Left ventricle myocardium inferior (tissue), 1 donor: ENCODE data around the gene MYO16. TPM values are rescaled to one million over a fixed set of nuclear protein-coding genes. Genes with fewer than 3 reads are reported as not detected.

Source experiments
- DNase-seq: peaks from one replicate; pipeline ENCODE4 v3.0.0-alpha.2; 2020
- H3K27ac ChIP-seq: fragments of 200-600 bp; replicated peaks from 2 replicates; pipeline ENCODE4 v1.8.0; 2021
- H3K27me3 ChIP-seq: fragments of 200-600 bp; 2 replicates; pipeline ENCODE4 v1.8.0; 2021; ENCODE audit warnings: low read depth
- H3K36me3 ChIP-seq: fragments of 200-600 bp; 2 replicates; pipeline ENCODE4 v1.8.0; 2021
- H3K4me1 ChIP-seq: fragments of 200-600 bp; 2 replicates; pipeline ENCODE4 v1.8.0; 2021
- H3K4me3 ChIP-seq: fragments of 200-600 bp; 2 replicates; pipeline ENCODE4 v1.8.0; 2021; ENCODE audit warnings: mild to moderate bottlenecking, moderate library complexity
- H3K9me3 ChIP-seq: fragments of 200-600 bp; replicated peaks from 2 replicates; pipeline ENCODE4 v1.8.0; 2021
- intact Hi-C: fragments of 100-400 bp; cut with micrococcal nuclease; formaldehyde crosslinking; loops from one replicate; pipeline ENCODE4 v1.11.0; 2022
- total RNA-seq: library from RNA; stranded (reverse); fragmentation: NEBNext Ultra II Directional; extraction: Animal tissue kit (Norgen Biotek cat#: 25700); gene quantifications from one replicate; pipeline ENCODE4 v1.2.1, GENCODE V29; 2021
- TF ChIP-seq, protein P1 (sequence below): fragments of 200-600 bp; IDR thresholded peaks from 2 replicates; pipeline ENCODE4 v1.8.0; 2021; ENCODE audit warnings: antibody characterized with exemption, mild to moderate bottlenecking, borderline replicate concordance
- donor health status: DM: no; HTN: yes; CAD: no; lungs with severe emphysema.

Gene MYO16
- total RNA-seq, 1 donor from 2014 or later, result 1.7 TPM

DNA sequence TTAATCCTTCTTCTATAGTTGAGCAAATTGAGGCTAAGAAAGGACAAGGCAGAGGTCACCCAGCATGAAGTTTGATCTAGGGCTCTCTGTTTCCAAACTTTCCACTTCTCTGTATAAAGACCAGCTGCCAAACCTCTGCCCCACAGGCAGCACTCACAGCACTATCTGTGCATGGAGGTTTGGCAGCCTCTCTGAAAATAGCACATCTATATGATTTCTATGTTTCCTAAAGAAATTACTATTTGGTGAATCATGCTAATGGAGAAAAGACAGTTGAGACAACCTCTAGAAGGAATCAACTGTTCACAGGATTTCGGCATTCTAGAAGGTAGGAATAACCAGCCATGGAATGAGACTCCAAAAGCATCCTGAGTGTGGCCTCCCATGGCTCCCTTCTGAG lies 602.5 kb downstream of the MYO16 start:
- Histone ChIP-seq H3K27me3 (no peaks in the 10 kb centered on the region), H3K36me3 (no peaks in the 10 kb centered on the region), H3K27ac (no peak overlapping the region), H3K9me3 (peaks cover 5% of the 10 kb centered on the region), H3K4me1 (peaks cover 6% of the 10 kb centered on the region), H3K4me3 (no peak overlapping the region)
- intact Hi-C loops, result no loop called here
- TF ChIP-seq, protein P1, sequence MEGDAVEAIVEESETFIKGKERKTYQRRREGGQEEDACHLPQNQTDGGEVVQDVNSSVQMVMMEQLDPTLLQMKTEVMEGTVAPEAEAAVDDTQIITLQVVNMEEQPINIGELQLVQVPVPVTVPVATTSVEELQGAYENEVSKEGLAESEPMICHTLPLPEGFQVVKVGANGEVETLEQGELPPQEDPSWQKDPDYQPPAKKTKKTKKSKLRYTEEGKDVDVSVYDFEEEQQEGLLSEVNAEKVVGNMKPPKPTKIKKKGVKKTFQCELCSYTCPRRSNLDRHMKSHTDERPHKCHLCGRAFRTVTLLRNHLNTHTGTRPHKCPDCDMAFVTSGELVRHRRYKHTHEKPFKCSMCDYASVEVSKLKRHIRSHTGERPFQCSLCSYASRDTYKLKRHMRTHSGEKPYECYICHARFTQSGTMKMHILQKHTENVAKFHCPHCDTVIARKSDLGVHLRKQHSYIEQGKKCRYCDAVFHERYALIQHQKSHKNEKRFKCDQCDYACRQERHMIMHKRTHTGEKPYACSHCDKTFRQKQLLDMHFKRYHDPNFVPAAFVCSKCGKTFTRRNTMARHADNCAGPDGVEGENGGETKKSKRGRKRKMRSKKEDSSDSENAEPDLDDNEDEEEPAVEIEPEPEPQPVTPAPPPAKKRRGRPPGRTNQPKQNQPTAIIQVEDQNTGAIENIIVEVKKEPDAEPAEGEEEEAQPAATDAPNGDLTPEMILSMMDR, result no peak
- DNase-seq, result no peak

DNA sequence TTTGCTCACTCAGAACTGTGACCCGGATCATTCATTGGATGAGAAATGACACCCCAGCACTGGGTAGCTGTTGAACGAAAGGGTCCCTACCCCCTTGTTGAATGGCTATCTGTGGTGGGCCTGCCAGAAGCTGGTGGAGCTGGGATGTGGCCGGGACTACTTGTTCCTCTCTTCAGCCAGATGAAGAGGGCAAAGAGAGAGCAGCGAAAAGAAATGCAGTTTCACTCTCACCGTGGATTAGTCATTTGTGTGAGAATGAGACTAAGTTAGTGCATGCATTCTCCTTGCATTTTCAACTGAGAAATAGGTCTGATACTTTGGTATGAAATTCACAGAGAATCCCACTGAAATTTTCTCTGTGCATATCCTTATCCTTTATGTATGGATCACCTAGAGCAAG lies 603.9 kb downstream of the MYO16 start:
- H3K4me3 ChIP-seq, result no peak overlapping the region
- no peak overlapping the region for H3K27ac ChIP-seq
- no peak for DNase-seq
- H3K4me1 ChIP-seq, result no peaks in the 10 kb centered on the region
- no peaks in the 10 kb centered on the region for H3K27me3 ChIP-seq
- intact Hi-C loops, result no loop called here
- peaks cover 5% of the 10 kb centered on the region for H3K9me3 ChIP-seq
- TF ChIP-seq, protein P1, result no peak
- no peaks in the 10 kb centered on the region for H3K36me3 ChIP-seq

DNA sequence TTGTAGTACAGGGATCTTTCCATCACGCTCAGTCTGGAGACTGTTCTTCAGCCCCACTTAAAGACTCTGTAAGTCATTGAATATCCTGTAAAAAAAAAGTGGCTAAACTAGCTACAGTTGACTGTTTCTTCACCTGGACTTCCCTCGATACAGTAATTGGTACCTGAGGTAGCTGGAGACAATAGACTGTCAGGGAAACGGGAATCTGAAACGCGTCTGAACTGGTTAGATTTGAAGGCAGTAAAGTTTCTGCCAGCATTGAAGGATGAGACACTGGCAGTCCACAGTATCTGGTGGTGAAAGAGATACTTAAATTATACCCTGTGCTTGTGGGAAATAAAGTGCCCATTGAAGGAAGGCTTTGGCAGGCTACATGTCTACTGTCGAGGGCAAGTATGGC lies 606.5 kb downstream of the MYO16 start:
- Histone ChIP-seq H3K4me3 (no peak overlapping the region), H3K27me3 (no peaks in the 10 kb centered on the region), H3K9me3 (no peaks in the 10 kb centered on the region), H3K27ac (no peak overlapping the region), H3K36me3 (no peaks in the 10 kb centered on the region), H3K4me1 (no peaks in the 10 kb centered on the region)
- no peak for DNase-seq
- intact Hi-C loops, result no loop called here
- TF ChIP-seq, protein P1, result no peak

DNA sequence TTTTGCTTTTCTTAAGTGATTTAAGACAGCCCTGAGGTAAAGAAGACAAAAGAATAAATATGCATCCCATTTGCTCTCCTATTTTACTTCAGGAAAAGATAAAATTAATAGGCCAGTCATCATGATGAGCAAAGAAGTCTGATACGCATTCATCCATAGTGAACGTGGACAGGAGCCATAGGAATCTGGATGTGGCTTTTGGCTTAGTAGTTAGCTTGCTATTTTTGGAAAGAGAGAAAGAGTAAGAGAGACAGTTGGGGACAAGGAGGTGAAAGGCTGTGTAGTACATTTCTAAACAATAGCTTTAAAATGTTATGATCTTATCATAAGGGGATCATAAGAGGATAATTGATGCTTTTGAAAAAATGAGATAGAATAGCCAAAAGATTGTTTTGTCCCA lies 611.7 kb downstream of the MYO16 start:
- intact Hi-C loops, result no loop called here
- H3K9me3 ChIP-seq, result no peaks in the 10 kb centered on the region
- no peak overlapping the region for H3K4me3 ChIP-seq
- DNase-seq, result no peak
- H3K27ac ChIP-seq, result peak overlapping the region; percentile 87
- TF ChIP-seq, protein P1, result no peak
- H3K27me3 ChIP-seq, result no peaks in the 10 kb centered on the region
- H3K4me1 ChIP-seq, result peaks cover 21% of the 10 kb centered on the region
- H3K36me3 ChIP-seq, result no peaks in the 10 kb centered on the region

DNA sequence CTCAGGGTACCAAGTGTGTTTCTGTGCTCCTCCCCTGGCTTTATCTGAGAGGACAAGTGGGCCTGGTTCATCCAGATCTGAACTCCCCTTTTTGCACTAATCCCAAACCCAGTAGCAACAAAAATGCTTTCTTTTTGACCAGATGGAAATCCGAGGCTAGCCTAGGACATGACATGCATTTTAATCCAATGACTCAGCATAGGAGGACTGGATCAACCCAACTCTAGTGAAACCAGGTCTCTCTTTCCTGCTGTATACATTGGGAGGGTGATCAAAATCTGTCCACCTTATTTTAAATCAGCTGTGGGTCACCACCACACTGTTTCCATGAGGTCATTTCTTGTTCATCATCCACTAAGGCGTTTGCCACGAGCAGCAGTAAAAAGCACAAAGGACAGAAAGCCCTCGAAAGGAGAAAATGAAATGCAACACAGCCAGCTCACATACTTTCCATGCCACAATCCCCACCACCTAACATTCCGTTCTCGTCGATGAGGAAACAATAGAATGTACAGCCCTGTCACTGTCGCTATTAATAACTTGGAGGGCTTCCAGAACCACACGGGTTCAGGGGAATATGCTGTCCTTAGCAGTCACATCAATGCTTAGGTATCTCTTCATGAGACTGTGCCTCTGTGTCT lies 614.0 kb downstream of the MYO16 start:
- no peak overlapping the region for H3K4me3 ChIP-seq
- peaks cover 21% of the 10 kb centered on the region for H3K4me1 ChIP-seq
- H3K27me3 ChIP-seq, result no peaks in the 10 kb centered on the region
- peaks cover 16% of the 10 kb centered on the region for H3K9me3 ChIP-seq
- no peaks in the 10 kb centered on the region for H3K36me3 ChIP-seq
- TF ChIP-seq, protein P1, result no peak
- no peak for DNase-seq
- intact Hi-C loops, result no loop called here
- peak overlapping the region; percentile 87 for H3K27ac ChIP-seq
